KMS-11 (cell line): Measurements from ENCODE around the gene BARX2.

Experiments
- H2AFZ ChIP-seq: fragments of 200-600 bp; sonication (generic); 2 replicates; pipeline ENCODE4 v1.6.1; 2016; ENCODE audit warnings: antibody characterized with exemption, mixed run types, low read depth
- H3K27ac ChIP-seq: fragments of 200-600 bp; sonication (generic); 2 replicates; pipeline ENCODE4 v1.6.1; 2016; ENCODE audit warnings: mild to moderate bottlenecking, mixed run types
- H3K27me3 ChIP-seq: fragments of 200-600 bp; sonication (generic); 2 replicates; pipeline ENCODE4 v1.6.1; 2017; ENCODE audit warnings: mild to moderate bottlenecking, low read depth, mixed run types, moderate library complexity; ENCODE audit not compliant: insufficient read depth
- H3K36me3 ChIP-seq: fragments of 200-600 bp; sonication (generic); 2 replicates; pipeline ENCODE4 v1.6.1; 2017; ENCODE audit warnings: mild to moderate bottlenecking, mixed run types; ENCODE audit not compliant: insufficient read depth
- H3K4me1 ChIP-seq: fragments of 200-600 bp; sonication (generic); 2 replicates; pipeline ENCODE4 v1.6.1; 2016; ENCODE audit warnings: mild to moderate bottlenecking, low read depth, mixed run types; ENCODE audit not compliant: poor library complexity, severe bottlenecking
- H3K4me2 ChIP-seq: fragments of 200-600 bp; sonication (generic); 2 replicates; pipeline ENCODE4 v1.7.0; 2016; ENCODE audit warnings: mild to moderate bottlenecking, mixed run types
- H3K4me3 ChIP-seq: fragments of 200-600 bp; sonication (generic); IDR thresholded peaks from 2 replicates; pipeline ENCODE4 v1.6.1; 2017; ENCODE audit warnings: low read depth, low read length, mixed read lengths; ENCODE audit not compliant: insufficient read depth
- H3K79me2 ChIP-seq: fragments of 200-600 bp; sonication (generic); 2 replicates; pipeline ENCODE4 v1.6.1; 2016; ENCODE audit warnings: low read depth, mixed run types; ENCODE audit not compliant: insufficient read depth
- H3K9ac ChIP-seq: fragments of 200-600 bp; sonication (generic); 2 replicates; pipeline ENCODE4 v1.6.1; 2016; ENCODE audit warnings: mild to moderate bottlenecking, mixed run types
- H4K20me1 ChIP-seq: fragments of 200-600 bp; sonication (generic); 2 replicates; pipeline ENCODE4 v1.6.1; 2016; ENCODE audit warnings: mild to moderate bottlenecking, mixed run types; ENCODE audit not compliant: insufficient read depth
- TF ChIP-seq, protein P1 (sequence below): fragments of 200-600 bp; sonication (generic); conservative IDR thresholded peaks from 2 replicates; pipeline ENCODE4 v1.6.1; 2017; ENCODE audit warnings: low read depth, mild to moderate bottlenecking, antibody characterized with exemption, low read length, moderate library complexity, mixed read lengths

The BARX2 gene

DNA sequence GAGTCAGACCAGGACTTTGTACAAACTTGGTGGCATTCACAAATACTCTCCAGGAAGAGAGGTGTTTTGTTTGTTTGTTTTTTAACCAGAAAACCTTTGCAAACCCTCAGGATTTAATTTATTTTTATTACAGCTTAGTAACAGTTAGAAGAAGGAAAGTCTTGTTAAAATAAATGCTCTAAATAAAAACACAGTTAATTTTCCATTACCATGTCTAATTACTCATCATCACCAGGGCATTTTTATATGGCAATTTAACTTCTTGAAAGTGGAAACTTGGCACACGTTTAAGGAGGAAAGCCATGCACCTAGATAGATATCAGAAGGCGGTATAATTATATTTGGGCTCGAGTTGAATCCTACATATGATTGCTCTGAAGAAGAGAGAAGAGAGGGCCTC, 7.4 kb downstream of the BARX2 start:
- H3K79me2 ChIP-seq = peaks cover 2% of the 10 kb centered on the region; the same call in 1 of the 2 replicates
- no peaks in the 10 kb centered on the region for H3K36me3 ChIP-seq
- H3K27me3 ChIP-seq = no peaks in the 10 kb centered on the region
- H3K4me1 ChIP-seq = peaks cover 9% of the 10 kb centered on the region
- H3K4me2 ChIP-seq = no peak overlapping the region
- H2AFZ ChIP-seq = no peak overlapping the region
- no peak overlapping the region for H3K4me3 ChIP-seq
- no peak overlapping the region for H3K27ac ChIP-seq
- TF ChIP-seq, protein P1, sequence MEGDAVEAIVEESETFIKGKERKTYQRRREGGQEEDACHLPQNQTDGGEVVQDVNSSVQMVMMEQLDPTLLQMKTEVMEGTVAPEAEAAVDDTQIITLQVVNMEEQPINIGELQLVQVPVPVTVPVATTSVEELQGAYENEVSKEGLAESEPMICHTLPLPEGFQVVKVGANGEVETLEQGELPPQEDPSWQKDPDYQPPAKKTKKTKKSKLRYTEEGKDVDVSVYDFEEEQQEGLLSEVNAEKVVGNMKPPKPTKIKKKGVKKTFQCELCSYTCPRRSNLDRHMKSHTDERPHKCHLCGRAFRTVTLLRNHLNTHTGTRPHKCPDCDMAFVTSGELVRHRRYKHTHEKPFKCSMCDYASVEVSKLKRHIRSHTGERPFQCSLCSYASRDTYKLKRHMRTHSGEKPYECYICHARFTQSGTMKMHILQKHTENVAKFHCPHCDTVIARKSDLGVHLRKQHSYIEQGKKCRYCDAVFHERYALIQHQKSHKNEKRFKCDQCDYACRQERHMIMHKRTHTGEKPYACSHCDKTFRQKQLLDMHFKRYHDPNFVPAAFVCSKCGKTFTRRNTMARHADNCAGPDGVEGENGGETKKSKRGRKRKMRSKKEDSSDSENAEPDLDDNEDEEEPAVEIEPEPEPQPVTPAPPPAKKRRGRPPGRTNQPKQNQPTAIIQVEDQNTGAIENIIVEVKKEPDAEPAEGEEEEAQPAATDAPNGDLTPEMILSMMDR = no peak
- H3K9ac ChIP-seq = no peak overlapping the region
- no peaks in the 10 kb centered on the region for H4K20me1 ChIP-seq

DNA sequence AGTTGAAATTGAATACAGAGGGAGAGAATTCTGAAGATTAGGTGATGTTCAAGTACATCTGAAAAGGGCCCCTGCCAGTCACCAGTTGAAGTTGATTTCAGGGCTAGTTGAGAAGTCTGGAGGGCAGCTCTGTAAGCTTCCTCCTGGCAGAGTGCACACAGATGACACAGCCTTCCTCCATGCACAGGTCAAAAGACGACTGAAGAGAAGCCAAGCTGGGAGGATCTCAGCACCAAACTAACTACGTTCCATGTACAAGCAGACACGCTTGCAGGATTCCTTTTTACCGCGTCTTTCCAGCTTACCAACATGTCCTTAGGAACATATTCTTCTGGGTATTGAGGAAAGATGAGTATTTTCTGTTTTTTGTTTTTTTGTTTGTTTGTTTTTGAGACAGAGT, 7.9 kb downstream of the BARX2 start:
- peaks cover 9% of the 10 kb centered on the region for H3K4me1 ChIP-seq
- no peak overlapping the region for H3K27ac ChIP-seq
- H2AFZ ChIP-seq = no peak overlapping the region
- TF ChIP-seq, protein P1 = no peak
- no peak overlapping the region for H3K9ac ChIP-seq
- no peak overlapping the region for H3K4me3 ChIP-seq
- no peaks in the 10 kb centered on the region for H3K79me2 ChIP-seq
- H3K36me3 ChIP-seq = no peaks in the 10 kb centered on the region
- H3K4me2 ChIP-seq = no peak overlapping the region
- H4K20me1 ChIP-seq = no peaks in the 10 kb centered on the region
- H3K27me3 ChIP-seq = no peaks in the 10 kb centered on the region

DNA sequence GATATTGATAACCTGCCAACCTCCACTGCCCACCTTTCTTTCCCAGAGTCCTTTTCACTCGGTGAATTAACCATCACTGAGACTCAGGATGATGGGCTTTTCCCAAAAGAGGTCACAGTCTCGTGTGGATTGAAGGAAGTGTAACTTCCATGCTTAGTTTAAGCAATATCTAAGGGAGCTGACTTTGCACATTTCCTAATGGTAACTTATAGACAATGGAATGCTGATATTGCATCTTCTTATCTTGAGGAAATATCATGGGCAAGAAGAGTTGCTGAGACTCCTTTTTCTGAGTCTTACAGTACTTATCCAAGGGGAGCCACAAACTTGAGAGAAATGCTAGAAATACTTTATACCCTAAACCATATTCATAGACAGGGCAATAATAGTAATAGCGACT, 8.8 kb downstream of the BARX2 start:
- peaks cover 9% of the 10 kb centered on the region for H3K4me1 ChIP-seq
- H3K79me2 ChIP-seq = no peaks in the 10 kb centered on the region
- H4K20me1 ChIP-seq = no peaks in the 10 kb centered on the region
- H3K4me3 ChIP-seq = no peak overlapping the region
- TF ChIP-seq, protein P1 = no peak
- H3K9ac ChIP-seq = no peak overlapping the region
- no peak overlapping the region for H3K27ac ChIP-seq
- H2AFZ ChIP-seq = no peak overlapping the region
- no peak overlapping the region for H3K4me2 ChIP-seq
- H3K27me3 ChIP-seq = no peaks in the 10 kb centered on the region
- no peaks in the 10 kb centered on the region for H3K36me3 ChIP-seq

DNA sequence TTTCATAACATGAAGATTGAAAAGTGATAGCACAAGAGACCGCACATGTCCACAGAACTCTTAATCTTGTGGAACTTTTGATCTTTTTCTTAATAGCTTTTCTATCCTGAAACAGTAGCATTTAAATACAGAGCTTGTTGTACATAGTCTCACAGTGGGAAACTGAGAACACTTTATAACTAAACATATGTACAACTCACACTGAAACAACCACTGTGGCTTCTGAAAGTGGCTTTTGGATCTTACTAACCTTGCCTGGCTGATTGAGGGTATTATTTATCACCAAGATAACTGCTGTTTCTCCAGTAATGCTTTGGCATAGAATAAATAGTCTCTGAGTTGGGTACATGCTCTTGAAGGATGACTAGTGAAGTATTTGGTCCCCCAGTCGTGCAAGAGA, 10.2 kb downstream of the BARX2 start:
- H3K27me3 ChIP-seq = no peaks in the 10 kb centered on the region
- no peak overlapping the region for H3K9ac ChIP-seq
- no peak overlapping the region for H3K4me2 ChIP-seq
- no peaks in the 10 kb centered on the region for H4K20me1 ChIP-seq
- H3K79me2 ChIP-seq = no peaks in the 10 kb centered on the region
- peaks cover 9% of the 10 kb centered on the region for H3K4me1 ChIP-seq
- H3K36me3 ChIP-seq = no peaks in the 10 kb centered on the region
- H3K4me3 ChIP-seq = no peak overlapping the region
- no peak overlapping the region for H2AFZ ChIP-seq
- no peak overlapping the region for H3K27ac ChIP-seq
- TF ChIP-seq, protein P1 = no peak
